ENCODE results near the gene CARM1.
"Not testable (repeated sequence)": the region's sequence is repeated elsewhere in the genome, so short reads cannot be mapped to it uniquely, and the experiment has no call there.

Gene CARM1

GRCh38 chr19:10870955-10871603 is at the start of gene CARM1:
CARM1 (plus strand) TSS chr19:10871553; CDS start chr19:10871703, 150 bp downstream.
- DNase-seq (ENCODE audit: low spot score): peak; percentile 99

GRCh38 chr19:10823690-10824089 is 47.7 kb upstream of the CARM1 start:
- no peak for DNase-seq (ENCODE audit: low spot score)

DNA sequence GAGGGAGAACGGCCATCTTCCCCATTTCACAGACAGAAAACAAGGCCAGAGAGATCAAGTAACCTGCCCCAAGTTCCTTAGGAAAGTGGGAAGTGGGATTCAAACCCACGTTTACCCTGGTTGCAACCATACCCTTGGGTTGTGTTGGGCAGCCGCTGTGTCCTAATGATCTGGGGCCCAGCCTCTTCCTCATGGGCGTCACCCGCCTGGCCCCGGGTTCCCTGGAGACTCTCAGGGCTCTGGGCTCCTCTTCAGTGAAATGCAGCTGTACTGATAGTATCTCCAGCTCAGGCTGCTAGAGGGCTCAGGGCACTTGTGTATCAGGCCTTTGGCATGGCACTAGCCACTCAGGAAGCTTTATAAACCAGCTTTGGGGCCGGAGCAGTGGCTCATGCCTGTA is 45.1 kb upstream of the CARM1 start:
- peak; percentile 32 for DNase-seq (ENCODE audit: low spot score)

DNA sequence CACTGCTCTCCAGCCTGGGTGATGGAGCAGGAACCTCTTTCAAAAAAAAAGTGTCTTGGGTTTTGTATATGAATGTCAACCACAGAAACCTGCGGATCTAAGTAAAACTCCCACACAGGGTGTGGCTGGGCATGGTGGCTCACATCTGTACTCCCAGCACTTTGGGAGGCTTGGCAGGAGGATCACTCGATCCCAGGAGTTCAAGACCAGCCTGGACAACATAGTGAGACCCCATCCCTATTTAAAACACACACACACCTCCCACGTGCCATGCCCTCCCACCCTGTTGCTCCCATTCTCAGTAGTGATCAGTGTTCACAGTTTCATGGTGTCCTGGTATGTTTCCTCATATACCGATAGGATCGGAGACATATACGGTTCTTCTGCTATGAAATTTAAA is 44.5 kb upstream of the CARM1 start:
- no peak for DNase-seq (ENCODE audit: low spot score)

- no peak for DNase-seq (ENCODE audit: low spot score)
Observed at GRCh38 chr19:10828981-10829821, 42.2 kb upstream of the CARM1 start.

DNA sequence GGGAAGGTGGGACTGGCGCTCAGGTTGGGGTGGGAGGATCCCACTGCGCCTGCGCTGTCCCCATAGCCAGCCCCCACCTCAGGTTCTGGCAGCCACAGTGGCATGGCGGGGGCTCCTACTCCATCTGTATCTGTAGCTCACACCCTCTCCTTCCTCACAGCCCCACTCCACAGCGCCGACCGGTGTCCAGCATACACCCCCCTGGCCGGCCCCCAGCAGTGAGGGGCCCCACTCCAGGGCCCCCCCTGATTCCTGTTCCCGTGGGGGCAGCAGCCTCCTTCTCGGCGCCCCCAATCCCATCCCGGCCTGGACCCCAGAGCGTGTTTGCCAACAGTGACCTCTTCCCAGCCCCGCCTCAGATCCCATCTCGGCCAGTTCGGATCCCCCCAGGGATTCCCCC is 41.4 kb upstream of the CARM1 start:
- DNase-seq (ENCODE audit: low spot score): no peak

DNA sequence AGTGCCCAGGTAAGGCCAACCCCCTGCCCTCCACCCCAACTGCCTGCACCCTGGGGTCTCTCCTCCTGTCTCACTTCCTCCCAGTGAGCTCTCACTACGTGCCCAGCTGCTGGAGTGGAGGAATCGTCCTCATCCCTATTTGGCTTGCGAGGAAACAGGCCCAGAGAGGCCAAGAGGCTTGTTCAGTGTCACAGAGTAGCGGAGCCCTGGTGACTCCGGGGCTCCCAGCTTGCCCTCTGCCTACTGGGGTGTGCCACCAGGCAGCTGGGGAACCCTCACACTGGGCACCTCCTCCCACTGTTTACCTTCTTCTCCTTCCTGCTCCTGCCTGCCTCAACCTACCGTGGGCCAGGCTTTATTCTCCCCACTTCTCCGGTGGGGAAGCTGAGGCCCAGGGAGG is 41.0 kb upstream of the CARM1 start:
- no peak for DNase-seq (ENCODE audit: low spot score)

- DNase-seq (ENCODE audit: low spot score): no peak
Observed at GRCh38 chr19:10830931-10831779, 40.2 kb upstream of the CARM1 start.

- DNase-seq (ENCODE audit: low spot score): no peak
Observed at GRCh38 chr19:10831987-10832938, 39.1 kb upstream of the CARM1 start.

DNA sequence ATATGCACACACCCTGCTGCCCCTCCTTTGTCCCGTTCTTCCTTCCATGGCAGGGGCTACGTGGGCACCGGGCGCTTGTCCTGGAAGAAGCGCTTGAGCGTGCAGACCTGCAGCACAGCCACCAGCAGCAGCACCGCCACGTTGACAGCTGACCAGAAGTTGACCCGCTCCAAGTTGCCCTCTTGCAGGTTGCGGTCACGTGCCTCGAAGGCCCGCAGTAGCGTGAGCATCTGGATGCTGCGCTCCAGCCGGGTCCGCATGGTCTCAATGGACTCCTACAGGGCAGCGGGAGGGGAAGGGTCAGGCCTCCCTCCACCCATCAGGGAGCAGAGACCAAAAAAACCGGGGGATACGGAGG is 38.4 kb upstream of the CARM1 start:
- no peak for DNase-seq (ENCODE audit: low spot score)

GRCh38 chr19:10835089-10835753 is 36.1 kb upstream of the CARM1 start:
- peak; percentile 100 for DNase-seq (ENCODE audit: low spot score)

GRCh38 chr19:10835754-10836478 is 35.4 kb upstream of the CARM1 start, which contains the start of gene TMED1:
TMED1 (minus strand) TSS chr19:10836212; CDS start chr19:10836191, 21 bp downstream.
- peak; percentile 94 for DNase-seq (ENCODE audit: low spot score)

- DNase-seq (ENCODE audit: low spot score): no peak
Observed at GRCh38 chr19:10836479-10837330, 34.6 kb upstream of the CARM1 start.

DNA sequence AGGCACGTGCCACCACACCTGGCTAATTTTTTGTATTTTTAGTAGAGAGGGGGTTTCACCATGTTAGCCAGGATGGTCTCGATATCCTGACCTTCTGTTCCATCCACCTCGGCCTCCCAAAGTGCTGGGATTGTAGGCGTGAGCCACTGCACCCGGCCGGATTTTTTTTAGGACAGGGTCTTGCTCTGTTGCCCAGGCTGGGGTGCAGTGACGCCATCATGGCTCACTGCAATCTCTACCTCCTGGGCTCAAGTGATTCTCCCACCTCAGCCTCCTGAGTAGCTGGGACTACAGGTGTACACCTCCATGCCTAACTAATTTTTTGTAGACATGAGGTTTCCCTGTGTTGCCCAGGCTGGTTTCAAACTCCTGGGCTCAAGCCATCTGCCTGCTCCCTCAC is 33.7 kb upstream of the CARM1 start:
- not testable (repeated sequence) for DNase-seq (ENCODE audit: low spot score)

- no peak for DNase-seq (ENCODE audit: low spot score)
Observed at GRCh38 chr19:10838377-10838776, 33.0 kb upstream of the CARM1 start.

DNA sequence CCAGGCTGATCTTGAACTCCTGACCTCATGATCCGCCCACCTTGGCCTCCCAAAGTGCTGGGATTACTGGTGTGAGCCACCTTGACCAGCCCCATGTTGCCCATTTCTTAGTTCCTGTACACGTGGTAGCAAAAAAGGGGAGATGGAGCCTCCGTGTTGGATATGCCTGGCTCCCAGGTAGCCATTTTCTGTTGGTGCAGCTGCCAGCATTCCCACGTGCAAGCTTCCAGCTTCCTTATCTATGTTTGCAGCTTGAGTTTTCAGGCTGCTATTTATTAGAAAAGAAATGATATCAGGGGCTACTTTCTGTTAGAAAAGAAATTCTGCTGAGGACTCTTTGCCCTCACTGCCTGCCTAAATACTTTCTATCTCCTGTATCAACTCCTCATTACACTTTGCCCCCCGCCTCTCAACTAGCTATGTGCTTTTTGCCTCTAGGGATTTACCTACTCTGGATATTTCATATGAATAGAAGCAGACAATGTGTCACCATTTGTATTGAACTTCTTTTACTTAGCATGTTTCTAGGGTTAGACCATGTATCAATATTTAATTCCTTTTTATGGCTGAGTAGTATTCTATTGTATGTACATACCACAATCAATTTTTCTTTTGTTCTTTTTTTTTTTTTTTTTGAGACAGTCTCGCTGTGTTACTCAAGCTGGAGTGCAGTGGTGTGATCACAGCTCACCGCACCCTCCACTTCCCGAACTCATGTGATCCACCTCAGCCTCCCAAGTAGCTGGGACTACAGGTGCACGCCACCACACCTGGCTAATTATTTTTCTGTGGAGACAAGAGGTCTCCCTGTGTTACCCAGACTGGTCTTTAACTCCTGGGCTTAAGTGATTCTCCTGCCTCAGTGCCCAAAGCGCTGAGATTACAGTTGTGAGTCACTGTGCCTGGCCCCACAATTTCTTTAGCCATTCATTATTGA is 32.0 kb upstream of the CARM1 start:
- DNase-seq (ENCODE audit: low spot score): peak; percentile 74

DNA sequence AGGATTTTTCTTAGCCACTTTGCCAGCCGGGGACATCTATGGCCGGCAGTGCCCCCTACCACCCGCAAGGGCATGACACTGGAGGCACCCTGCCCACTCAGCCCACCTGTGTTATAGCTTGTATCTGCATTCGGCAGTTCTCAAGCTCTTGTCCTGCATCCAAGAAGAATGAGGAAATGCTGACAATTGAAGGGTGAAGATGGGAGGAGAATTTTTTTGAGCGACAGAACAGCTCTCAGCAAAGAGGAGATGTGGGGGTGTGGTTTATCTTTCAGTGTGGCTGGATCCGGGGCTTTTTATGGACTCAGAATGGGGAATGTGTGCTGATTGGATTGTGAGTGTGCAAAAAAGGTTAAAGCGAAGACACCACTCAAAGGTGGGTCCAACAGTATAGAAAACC is 28.6 kb upstream of the CARM1 start:
- DNase-seq (ENCODE audit: low spot score): no peak
